Measurements from ENCODE around the gene ZNF148. TPM values are rescaled to one million over a fixed set of nuclear protein-coding genes. Genes with fewer than 3 reads are reported as not detected.

The ZNF148 gene
- total and polyA plus RNA-seq, 7 donors: 4.8 to 42.5 (median 28.2) TPM

- Histone ChIP-seq H3K4me1 (peaks cover 0 to 4% (median 1%) of the 10 kb centered on the region in 4 donors), H3K36me3 (no peaks in the 10 kb centered on the region), H3K27me3 (peaks cover 3 to 11% (median 7%) of the 10 kb centered on the region in 3 donors), H3K9me3 (peaks cover 0 to 4% (median 0%) of the 10 kb centered on the region in 4 donors), H3K4me3 (no peak overlapping the region), H3K27ac (no peak overlapping the region)
- TF ChIP-seq POLR2A (IDR thresholded peaks at IDR 0.05): no peak
- no peak for TF ChIP-seq EP300 (IDR thresholded peaks at IDR 0.05)
- TF ChIP-seq, protein P1, sequence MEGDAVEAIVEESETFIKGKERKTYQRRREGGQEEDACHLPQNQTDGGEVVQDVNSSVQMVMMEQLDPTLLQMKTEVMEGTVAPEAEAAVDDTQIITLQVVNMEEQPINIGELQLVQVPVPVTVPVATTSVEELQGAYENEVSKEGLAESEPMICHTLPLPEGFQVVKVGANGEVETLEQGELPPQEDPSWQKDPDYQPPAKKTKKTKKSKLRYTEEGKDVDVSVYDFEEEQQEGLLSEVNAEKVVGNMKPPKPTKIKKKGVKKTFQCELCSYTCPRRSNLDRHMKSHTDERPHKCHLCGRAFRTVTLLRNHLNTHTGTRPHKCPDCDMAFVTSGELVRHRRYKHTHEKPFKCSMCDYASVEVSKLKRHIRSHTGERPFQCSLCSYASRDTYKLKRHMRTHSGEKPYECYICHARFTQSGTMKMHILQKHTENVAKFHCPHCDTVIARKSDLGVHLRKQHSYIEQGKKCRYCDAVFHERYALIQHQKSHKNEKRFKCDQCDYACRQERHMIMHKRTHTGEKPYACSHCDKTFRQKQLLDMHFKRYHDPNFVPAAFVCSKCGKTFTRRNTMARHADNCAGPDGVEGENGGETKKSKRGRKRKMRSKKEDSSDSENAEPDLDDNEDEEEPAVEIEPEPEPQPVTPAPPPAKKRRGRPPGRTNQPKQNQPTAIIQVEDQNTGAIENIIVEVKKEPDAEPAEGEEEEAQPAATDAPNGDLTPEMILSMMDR (IDR thresholded peaks at IDR 0.05): no peak
- TF ChIP-seq POLR2AphosphoS5 (IDR thresholded peaks at IDR 0.05): no peak
- 64 to 89% methylated on average over 6 of the region's 6 CpGs for WGBS, 2 donors
- intact Hi-C loops (cut with DNase I): no loop called here
- DNase-seq: no peak
Measured at GRCh38 chr3:125206934-125207333, 168.2 kb downstream of the ZNF148 start.

DNA sequence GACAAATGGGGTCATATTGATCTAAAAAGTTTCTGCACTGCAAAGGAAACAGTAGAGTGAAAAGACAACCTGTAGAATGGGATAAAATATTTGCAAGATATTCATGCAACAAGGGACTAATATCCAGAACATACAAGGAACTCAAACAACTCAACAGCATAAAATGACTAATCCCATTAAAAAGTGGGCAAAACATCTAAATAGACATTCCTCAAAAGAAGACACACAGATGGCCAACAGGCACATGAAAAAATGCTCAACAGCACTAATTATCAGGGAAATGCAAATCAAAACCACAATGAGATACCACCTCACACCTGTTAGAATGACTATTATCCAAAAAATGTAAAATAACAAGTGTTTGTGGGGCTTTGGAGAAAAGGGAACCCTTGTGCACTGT, 171.4 kb downstream of the ZNF148 start:
- H3K27ac ChIP-seq: no peak overlapping the region
- intact Hi-C loops (cut with DNase I): no loop called here
- DNase-seq: no peak

DNA sequence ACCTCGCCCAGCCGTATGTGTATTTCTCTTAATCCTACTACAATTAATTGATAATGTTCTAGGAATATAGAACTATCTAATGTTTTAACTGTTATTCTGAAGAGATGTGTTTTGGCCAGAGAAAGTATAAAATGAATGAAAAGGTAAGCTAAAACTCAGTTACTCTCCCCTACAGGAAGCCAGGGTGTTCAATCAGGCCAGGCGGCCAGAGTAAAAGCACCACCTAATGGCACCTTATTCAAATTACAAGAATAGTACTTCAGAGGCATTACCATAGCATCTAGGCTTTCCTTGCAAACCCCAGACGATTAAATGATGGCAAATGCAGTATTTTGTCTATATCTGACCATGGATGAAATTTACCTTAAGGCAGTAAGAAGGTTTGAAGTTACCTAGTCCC, 172.9 kb downstream of the ZNF148 start:
- WGBS, 2 donors: 90 to 92% methylated on average over 4 of the region's 4 CpGs
- no peaks in the 10 kb centered on the region for H3K27me3 ChIP-seq

More for the DNA sequence above, 171.4 kb downstream of the ZNF148 start:
- Histone ChIP-seq H3K4me1 (no peaks in the 10 kb centered on the region), H3K36me3 (no peaks in the 10 kb centered on the region), H3K9me3 (peaks cover 0 to 4% (median 0%) of the 10 kb centered on the region in 4 donors), H3K27me3 (no peaks in the 10 kb centered on the region), H3K4me3 (no peak overlapping the region)
- TF ChIP-seq, protein P1 (IDR thresholded peaks at IDR 0.05): no peak
- TF ChIP-seq EP300 (IDR thresholded peaks at IDR 0.05) (no peak), POLR2AphosphoS5 (IDR thresholded peaks at IDR 0.05) (no peak), POLR2A (IDR thresholded peaks at IDR 0.05) (no peak)

GRCh38 chr3:125200731-125201139, 174.4 kb downstream of the ZNF148 start:
- no peaks in the 10 kb centered on the region for H3K4me1 ChIP-seq
- H3K27ac ChIP-seq: no peak overlapping the region
- H3K27me3 ChIP-seq: no peaks in the 10 kb centered on the region
- DNase-seq: no peak
- H3K4me3 ChIP-seq: no peak overlapping the region
- intact Hi-C loops (cut with DNase I): no loop called here
- 81 to 87% methylated on average over 6 of the region's 6 CpGs for WGBS, 2 donors
- H3K36me3 ChIP-seq: no peaks in the 10 kb centered on the region
- TF ChIP-seq EP300 (IDR thresholded peaks at IDR 0.05): no peak
- no peak for TF ChIP-seq POLR2AphosphoS5 (IDR thresholded peaks at IDR 0.05)
- TF ChIP-seq, protein P1 (IDR thresholded peaks at IDR 0.05): no peak
- TF ChIP-seq POLR2A (IDR thresholded peaks at IDR 0.05): no peak
- peaks cover 0 to 4% (median 0%) of the 10 kb centered on the region in 4 donors for H3K9me3 ChIP-seq

More for the DNA sequence above, 172.9 kb downstream of the ZNF148 start:
- no peak overlapping the region for H3K27ac ChIP-seq
- H3K9me3 ChIP-seq: peaks cover 0 to 4% (median 0%) of the 10 kb centered on the region in 4 donors
- H3K4me3 ChIP-seq: no peak overlapping the region
- intact Hi-C loops (cut with DNase I): no loop called here
- no peak for DNase-seq
- H3K36me3 ChIP-seq: no peaks in the 10 kb centered on the region
- TF ChIP-seq EP300 (IDR thresholded peaks at IDR 0.05) (no peak), POLR2A (IDR thresholded peaks at IDR 0.05) (no peak), POLR2AphosphoS5 (IDR thresholded peaks at IDR 0.05) (no peak)
- TF ChIP-seq, protein P1 (IDR thresholded peaks at IDR 0.05): no peak
- H3K4me1 ChIP-seq: no peaks in the 10 kb centered on the region

Data from sigmoid colon (tissue), 7 donors.